GM12878 (cell line): ENCODE measurements around the gene APBA3.
"Not testable (repeated sequence)": the region's sequence is repeated elsewhere in the genome, so short reads cannot be mapped to it uniquely, and the experiment has no call there.

Source experiments
- ATF7 ChIP-seq: fragments of 450-650 bp; IDR thresholded peaks from 2 replicates; pipeline ENCODE4 v1.6.1; 2016; ENCODE audit warnings: low read depth, mild to moderate bottlenecking
- ELK1 ChIP-seq: IDR thresholded peaks from 2 replicates; pipeline ENCODE4 v1.6.1; 2012; ENCODE audit warnings: low read depth, low read length, improper control_type of control experiment
- FOS ChIP-seq: IDR thresholded peaks from 3 replicates; pipeline ENCODE4 v1.6.1; 2011; ENCODE audit warnings: borderline replicate concordance; ENCODE audit not compliant: insufficient read length; ENCODE audit errors: extremely low read depth
- IRF4 ChIP-seq: IDR thresholded peaks from 2 replicates; pipeline ENCODE4 v1.6.1; 2011; ENCODE audit warnings: low read depth, low read length
- KDM1A ChIP-seq: fragments of 200-600 bp; sonication (generic); IDR thresholded peaks from 2 replicates; pipeline ENCODE4 v1.6.1; 2016; ENCODE audit warnings: borderline replicate concordance
- NFYB ChIP-seq: IDR thresholded peaks from 2 replicates; pipeline ENCODE4 v1.6.1; 2011; ENCODE audit warnings: low read depth, mild to moderate bottlenecking, low read length, improper control_type of control experiment, moderate library complexity; ENCODE audit not compliant: insufficient read depth
- PKNOX1 ChIP-seq: fragments of 450-650 bp; IDR thresholded peaks from 2 replicates; pipeline ENCODE4 v1.6.1; 2016; ENCODE audit warnings: mild to moderate bottlenecking
- RBBP5 ChIP-seq: fragments of 200-600 bp; sonication (generic); conservative IDR thresholded peaks from 2 replicates; pipeline ENCODE4 v1.6.1; 2016
- SIX5 ChIP-seq: IDR thresholded peaks from 2 replicates; pipeline ENCODE4 v1.6.1; 2011; ENCODE audit warnings: mild to moderate bottlenecking, low read depth, low read length, moderate library complexity; ENCODE audit not compliant: severe bottlenecking
- TAF1 ChIP-seq: IDR thresholded peaks from 2 replicates; pipeline ENCODE4 v1.6.1; 2011; ENCODE audit warnings: mild to moderate bottlenecking, low read depth, low read length, borderline replicate concordance
- ZNF592 ChIP-seq: fragments of 450-650 bp; IDR thresholded peaks from 2 replicates; pipeline ENCODE4 v1.6.1; 2017; ENCODE audit warnings: mild to moderate bottlenecking, moderate library complexity

GRCh38 chr19:3765757-3766156 lies 4.3 kb upstream of the APBA3 start:
- TF ChIP-seq RBBP5, ZNF592, KDM1A, IRF4, ATF7, ELK1, FOS, TAF1, SIX5, NFYB, PKNOX1: not testable (repeated sequence)
